DMS153 (cell line): ENCODE measurements around the gene CCDC27.

Experiments used
- DNase-seq: peaks from one replicate; lab custom pipeline; 2025; lab: John Stamatoyannopoulos, UW

The CCDC27 gene

GRCh38 chr1:3759796-3760195 lies 7.5 kb downstream of the CCDC27 start:
- no peak for DNase-seq

DNA sequence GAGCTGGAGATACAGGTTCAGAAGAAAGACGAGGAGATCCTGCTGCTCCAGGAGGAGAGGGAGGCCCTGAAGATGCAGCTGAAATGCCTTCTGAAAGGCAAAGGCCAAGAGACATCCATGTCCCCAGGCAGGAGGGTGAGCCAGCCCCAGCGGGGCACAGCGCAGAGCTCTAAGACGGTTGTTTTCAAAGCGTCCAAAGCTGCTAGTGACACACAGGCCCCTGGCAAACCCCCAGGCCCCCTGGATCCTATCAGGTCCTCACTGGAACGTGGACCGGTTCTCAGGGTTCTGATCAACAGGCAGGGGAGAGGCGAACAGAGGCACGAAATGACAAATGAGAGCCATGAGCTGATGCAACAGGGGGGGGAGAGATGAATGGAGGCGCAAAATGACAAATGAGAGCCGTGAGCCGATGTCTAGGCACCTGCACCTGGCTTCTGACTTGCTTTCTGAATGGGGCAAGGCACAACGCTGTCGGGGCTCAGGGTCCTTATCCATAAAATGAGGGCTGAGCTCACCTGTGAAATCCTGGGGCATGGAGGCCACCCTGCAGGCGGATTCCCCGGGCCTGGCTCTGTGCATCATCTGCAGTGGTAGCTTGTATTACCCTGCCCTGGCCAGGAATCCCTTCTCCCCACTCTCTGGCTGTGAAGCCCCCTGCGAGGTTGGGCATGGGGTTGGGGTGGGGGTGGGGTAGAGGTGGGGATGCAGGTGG lies 9.2 kb downstream of the CCDC27 start:
- no peak for DNase-seq

DNA sequence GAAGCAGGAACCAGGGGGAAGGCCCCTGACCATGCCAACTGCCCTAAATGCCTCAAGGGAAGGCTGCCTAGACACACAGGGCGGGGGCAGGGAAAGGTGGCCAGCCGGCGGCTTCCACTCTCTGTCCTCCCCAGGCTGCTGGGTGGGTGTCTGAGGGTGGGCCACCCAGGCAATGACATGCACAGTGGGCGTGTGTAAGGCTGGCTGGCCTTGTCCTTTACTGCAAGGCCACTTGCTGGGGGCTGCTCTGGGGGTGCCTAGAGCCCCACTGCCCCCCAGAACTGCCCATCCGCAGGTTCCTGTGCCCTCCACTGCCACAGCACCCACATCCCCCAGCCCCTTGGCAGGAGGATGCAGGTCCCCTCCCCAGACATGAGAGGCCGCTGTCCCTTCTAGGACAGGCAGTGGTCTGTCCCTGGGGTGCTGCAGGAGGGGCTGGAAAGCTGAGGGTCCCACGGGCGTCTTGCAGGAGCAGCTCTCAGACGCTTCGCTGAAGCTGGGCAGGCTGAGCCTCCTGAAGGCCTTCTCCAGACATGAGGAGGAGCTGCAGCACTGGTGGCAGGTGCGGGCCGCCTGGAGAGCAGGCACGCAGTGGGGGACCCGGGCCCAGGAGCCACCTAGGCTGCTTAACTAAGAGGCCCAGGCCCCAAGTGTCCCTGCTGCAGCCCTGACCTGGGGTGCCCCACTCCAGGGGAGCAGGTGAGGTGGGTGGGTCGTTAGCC lies 10.1 kb downstream of the CCDC27 start:
- DNase-seq: no peak

- DNase-seq: no peak
Measured at GRCh38 chr1:3762873-3763228, 10.6 kb downstream of the CCDC27 start.

DNA sequence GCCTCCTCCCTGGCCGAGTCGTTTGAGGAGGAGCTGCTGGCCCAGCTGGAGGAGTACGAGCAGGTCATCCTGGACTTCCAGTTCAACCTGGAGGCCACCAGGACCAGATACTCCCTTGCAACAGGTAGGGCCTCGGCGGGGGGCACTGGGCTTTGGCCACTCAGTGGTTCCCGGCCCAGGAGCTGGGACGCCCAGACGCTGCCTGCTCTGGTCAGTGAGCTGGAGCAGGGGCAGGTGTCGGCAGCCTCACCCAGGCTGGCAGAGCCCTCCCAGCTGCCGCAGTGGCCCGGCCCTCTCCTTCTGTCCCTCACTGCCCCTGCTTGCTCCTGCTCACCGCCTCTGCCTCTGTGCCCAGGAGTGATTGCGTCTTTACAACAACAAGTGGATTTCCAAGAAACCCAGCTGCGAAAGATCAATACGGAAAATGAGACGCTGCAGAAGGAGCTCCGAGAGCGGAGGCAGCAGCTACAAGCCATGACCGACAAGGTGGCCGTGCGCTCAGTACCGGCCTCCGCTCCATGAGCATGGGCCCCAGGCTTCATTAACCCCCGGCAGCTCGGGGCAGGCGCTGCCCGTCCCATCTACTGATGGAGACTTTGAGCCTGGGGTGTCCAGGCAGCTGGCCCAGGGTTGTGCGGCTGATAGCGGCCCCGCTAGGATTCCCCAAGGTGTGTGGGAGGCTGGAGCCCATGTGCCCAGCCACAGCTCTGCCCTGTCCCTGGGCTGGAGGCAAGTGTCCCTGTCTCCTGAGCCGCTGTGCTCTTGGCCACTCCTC lies 11.3 kb downstream of the CCDC27 start:
- no peak for DNase-seq

- no peak for DNase-seq
Measured at GRCh38 chr1:3767328-3767925, 15.2 kb downstream of the CCDC27 start.

DNA sequence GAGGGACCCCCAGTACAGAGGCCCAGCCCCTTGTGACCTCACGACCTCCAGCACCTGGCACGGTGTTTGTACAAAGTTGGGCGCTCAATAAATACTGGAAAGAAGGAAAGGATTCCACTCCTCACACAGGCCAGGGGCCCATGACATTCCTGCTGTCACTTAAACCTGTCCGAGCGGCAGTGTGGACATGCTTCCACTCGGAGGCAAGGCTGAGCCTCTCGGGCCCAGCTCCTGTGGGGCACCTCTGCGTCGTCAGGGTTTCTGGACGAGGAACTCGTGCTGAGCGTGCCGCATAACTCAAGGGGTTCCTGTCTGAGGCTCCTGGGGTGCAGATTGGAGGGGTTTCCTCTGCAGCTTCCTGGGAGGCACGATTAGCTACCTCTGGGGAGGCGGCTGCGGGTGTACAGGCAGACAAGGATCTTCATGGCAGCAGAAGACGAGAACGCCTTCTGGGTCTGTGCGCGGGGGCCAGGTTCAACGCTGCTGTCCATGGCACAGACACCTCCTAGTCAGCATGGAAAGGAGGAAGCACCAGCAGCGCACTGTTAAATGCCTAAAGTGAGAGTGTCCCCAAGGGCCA lies 16.7 kb downstream of the CCDC27 start:
- DNase-seq: no peak

DNA sequence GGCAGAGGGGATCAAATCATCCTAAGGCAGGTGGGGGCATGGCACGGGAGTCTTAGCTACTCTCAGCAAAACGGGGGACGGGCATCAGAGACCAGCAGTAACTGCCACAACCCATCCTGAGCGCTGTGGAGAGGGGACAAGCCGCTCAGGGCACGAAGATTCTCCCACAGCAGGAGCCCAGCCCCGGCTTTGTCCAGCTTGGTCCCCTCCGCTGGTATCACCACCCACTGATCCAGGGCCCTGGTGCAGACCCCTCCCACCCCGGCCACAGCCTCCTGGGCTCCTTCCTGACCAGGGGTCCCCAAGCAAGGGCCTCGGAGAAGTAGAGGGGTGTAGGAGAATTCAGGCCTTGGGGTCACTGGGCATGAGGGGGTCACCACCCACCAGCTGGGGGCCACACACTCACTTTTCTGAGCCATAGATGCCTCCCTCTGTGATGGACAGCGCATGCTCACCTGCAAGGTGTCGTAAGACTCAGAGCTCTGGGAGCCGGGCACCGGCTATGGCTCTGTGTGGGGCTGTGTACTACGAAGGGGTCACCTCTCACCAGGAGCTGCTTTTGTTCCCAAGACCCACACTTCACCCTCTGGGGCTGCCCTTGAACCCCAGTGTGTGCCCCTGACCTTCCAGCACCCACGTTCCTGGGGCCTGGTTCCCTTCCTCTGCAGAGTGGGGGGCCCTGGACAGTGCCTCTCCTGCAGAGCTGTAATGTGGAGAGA lies 18.0 kb downstream of the CCDC27 start:
- DNase-seq: no peak

- DNase-seq: no peak
Measured at GRCh38 chr1:3771108-3772026, 19.1 kb downstream of the CCDC27 start.

DNA sequence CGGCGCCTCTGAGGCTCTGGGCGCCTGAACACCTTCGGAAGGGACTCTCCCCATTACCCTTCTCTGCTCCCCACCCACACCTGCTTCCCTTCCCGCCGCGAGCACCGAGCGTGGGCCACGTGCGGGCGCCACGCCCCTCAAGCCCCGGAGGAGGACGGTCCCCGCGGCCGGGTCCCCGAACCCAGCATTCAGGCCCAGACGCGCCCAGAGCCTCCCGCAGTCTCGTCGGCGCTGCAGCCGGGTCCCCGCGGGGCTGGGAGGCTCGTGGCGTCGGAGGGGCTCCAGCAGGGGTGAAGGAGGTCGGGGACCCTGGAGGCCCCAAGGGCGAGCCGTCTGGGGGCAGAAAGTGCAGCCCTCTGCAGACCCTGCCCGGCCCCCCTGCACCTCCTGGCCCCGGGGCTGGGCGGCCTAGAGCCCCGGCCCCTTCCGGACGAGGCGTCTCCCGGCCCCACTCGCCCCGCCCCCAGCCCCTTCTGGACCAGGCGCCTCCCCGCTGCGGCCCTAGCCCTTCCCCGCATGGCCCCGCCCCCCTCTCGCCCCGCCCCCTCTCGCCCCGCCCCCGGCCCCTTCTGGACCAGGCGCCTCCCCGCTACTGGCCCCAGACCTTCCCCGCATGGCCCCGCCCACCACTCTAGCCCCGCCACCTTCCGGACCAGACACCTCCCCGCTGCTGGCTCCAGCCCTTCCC lies 19.9 kb downstream of the CCDC27 start:
- peak; percentile 59 for DNase-seq

- DNase-seq: no peak
Measured at GRCh38 chr1:3772715-3773571, 20.7 kb downstream of the CCDC27 start, which contains the start of gene SMIM1. SMIM1 (plus strand) TSS chr1:3772749; CDS start chr1:3775374, 2,625 bp downstream.

DNA sequence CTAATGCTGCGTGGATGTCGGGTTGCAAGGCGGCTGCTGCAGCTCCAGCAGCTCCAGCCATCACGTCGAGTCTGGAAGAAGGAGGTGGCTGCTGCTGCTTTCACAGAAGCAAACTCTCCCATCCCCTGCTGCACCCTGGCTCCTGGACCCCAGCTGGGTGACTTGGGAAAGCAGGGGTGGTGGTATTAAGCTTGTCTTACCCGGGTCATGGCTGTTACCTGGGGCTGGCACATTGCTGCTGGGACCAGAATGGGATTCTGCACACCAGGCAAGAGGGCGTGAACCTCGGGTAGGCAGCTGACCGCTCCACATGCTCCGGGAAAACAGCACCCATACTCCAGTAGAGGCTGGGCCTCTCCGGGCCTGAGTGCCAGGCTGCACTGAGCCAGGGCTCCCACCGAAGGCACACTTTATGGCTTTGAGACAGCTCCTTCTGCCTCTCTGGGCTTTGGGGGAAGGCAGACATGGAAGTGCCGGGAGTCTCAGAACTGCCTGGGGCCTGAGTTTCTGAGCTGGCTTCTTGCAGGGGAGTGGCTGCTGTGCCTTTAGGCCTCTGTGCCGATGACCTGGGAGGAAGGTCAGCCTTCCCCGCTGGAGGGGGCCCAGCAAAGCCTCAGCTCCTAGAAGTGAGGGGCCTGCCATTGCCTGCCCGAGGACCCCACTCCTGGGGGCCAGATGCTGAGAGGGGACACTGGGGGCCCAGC lies 21.5 kb downstream of the CCDC27 start:
- no peak for DNase-seq

DNA sequence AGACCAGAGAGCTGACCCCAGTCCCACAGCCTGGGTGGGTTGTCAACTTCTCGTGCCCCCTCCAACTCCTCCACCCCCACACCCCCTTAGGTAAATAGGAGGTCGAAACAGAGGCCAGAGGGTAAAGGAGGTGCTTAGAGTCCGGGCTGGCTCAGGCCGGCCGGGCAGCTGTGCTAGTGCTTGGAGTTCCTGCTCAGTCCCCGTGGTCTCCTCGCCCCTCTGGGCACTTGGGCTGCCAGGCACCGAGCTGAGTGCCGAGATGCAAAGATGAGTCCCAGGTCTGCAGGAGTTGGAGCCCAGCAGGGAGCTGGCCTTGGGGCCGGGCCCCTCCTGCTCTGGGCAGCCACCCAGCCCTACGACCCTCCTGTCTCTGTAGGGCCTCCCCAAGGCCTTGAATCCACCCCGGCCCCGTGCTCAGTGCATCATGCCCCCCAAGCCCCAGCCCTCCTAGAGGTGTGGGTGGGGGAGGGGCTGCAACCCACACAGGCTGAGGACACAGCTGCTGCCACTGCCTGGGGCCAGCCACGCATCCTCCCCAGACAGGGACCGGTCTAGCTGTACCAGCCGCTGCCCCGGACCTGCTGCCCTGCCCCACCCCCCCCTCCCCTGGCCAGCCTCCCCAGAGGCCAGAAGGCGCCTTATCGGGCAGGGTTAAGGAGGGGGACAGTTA lies 22.2 kb downstream of the CCDC27 start:
- DNase-seq: no peak

GRCh38 chr1:3774946-3775489 lies 22.8 kb downstream of the CCDC27 start:
- DNase-seq: no peak

DNA sequence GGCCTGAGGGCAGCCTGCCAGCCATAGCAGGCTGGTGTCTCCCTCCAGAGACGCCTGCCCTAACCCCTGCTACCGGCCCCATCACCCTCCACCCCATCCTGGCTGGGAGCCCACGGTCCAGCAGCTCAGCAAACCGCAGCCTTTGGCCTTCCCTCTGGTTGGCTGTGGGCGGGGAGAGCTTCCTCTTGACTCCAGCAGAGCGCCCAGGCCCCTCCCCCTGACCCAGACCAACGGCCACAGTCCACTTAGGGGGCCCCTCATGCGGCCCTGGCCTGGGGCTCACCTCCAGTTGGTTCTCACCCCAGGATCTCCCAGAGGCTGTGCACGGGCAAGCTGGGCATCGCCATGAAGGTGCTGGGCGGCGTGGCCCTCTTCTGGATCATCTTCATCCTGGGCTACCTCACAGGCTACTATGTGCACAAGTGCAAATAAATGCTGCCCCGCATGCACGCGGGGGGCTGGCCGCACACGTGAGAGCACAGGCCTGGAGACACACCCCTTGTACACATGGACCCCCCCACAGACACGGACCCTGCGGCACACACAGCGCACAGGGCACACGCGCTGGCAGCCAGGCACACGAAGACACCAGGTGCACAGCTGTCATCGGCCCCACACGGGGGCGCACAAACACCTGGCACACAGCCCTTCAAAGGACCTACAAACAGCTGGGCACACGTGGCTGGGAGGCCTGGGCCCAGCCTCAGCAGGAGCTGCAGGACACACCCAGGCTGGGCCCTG lies 23.4 kb downstream of the CCDC27 start:
- DNase-seq: peak; percentile 68

- DNase-seq: peak; percentile 33
Measured at GRCh38 chr1:3776231-3776961, 24.1 kb downstream of the CCDC27 start.
